Neuronal stem cell (in vitro differentiated cells): ENCODE results near the gene TRIM34.

ENCODE experiments used
- DNase-seq: peaks from one replicate; pipeline ENCODE4 v3.0.0-alpha.2; 2013; ENCODE audit warnings: low spot score
- H2AFZ ChIP-seq: one replicate; pipeline ENCODE4 v1.6.1; 2013; ENCODE audit warnings: mild to moderate bottlenecking, low read length, inconsistent platforms
- H2AK5ac ChIP-seq: 2 replicates; pipeline ENCODE4 v1.6.1; 2013; ENCODE audit warnings: low read depth, mild to moderate bottlenecking, inconsistent platforms, low read length, moderate library complexity, mixed read lengths
- H2BK120ac ChIP-seq: 2 replicates; pipeline ENCODE4 v1.6.1; 2013; ENCODE audit warnings: low read depth, mild to moderate bottlenecking, inconsistent platforms, low read length, moderate library complexity, mixed read lengths
- H2BK12ac ChIP-seq: one replicate; pipeline ENCODE4 v1.6.1; 2013; ENCODE audit warnings: low read length, inconsistent platforms
- H2BK15ac ChIP-seq: 2 replicates; pipeline ENCODE4 v1.6.1; 2013; ENCODE audit warnings: mild to moderate bottlenecking, low read length, inconsistent platforms, mixed read lengths
- H2BK5ac ChIP-seq: one replicate; pipeline ENCODE4 v1.6.1; 2013; ENCODE audit warnings: inconsistent platforms, mild to moderate bottlenecking, low read length, moderate library complexity
- H3K14ac ChIP-seq: one replicate; pipeline ENCODE4 v1.6.1; 2013; ENCODE audit warnings: low read length, inconsistent platforms
- H3K18ac ChIP-seq: 2 replicates; pipeline ENCODE4 v1.6.1; 2013; ENCODE audit warnings: low read length, inconsistent platforms
- H3K23ac ChIP-seq: 2 replicates; pipeline ENCODE4 v1.6.1; 2013; ENCODE audit warnings: low read depth, mild to moderate bottlenecking, mixed read lengths, low read length, inconsistent platforms; ENCODE audit not compliant: poor library complexity
- H3K27ac ChIP-seq: replicated peaks from 3 replicates; pipeline ENCODE4 v1.5.1; 2013; ENCODE audit warnings: low read length, inconsistent platforms
- H3K27me3 ChIP-seq, 3 experiments: 2 replicates each; pipeline ENCODE4 v1.6.1; 2013; ENCODE audit warnings: low read length in 3 of 3, mild to moderate bottlenecking in 2 of 3, inconsistent platforms in 1 of 3, low read depth in 1 of 3, mixed read lengths in 1 of 3, moderate library complexity in 1 of 3; ENCODE audit not compliant: control insufficient read depth in 3 of 3, insufficient read depth in 3 of 3
- H3K36me3 ChIP-seq, 2 donors: replicated peaks in 1 of 2; 2 replicates each; pipeline ENCODE4 v1.6.1; 2013; ENCODE audit warnings: low read length in 2 of 2; ENCODE audit not compliant: control insufficient read depth in 2 of 2, insufficient read depth in 2 of 2
- H3K4ac ChIP-seq: 2 replicates; pipeline ENCODE4 v1.6.1; 2013; ENCODE audit warnings: inconsistent platforms, mild to moderate bottlenecking, low read length, moderate library complexity
- H3K4me1 ChIP-seq, 2 donors: 1 replicate in 1 of 2; 2 replicates in 1 of 2; pipeline ENCODE4 v1.6.1; 2013; ENCODE audit warnings: low read length in 2 of 2, low read depth in 1 of 2; ENCODE audit not compliant: control insufficient read depth in 2 of 2, insufficient read depth in 1 of 2
- H3K4me2 ChIP-seq: one replicate; pipeline ENCODE4 v1.6.1; 2013; ENCODE audit warnings: mild to moderate bottlenecking, low read length, inconsistent platforms; ENCODE audit not compliant: insufficient read depth, poor library complexity, severe bottlenecking
- H3K4me3 ChIP-seq, 2 donors: 2 replicates each; pipeline ENCODE4 v1.5.1; 2013; ENCODE audit warnings: low read length in 2 of 2, mild to moderate bottlenecking in 2 of 2, inconsistent platforms in 1 of 2, moderate library complexity in 1 of 2
- H3K79me1 ChIP-seq: one replicate; pipeline ENCODE4 v1.6.1; 2013; ENCODE audit warnings: low read depth, mild to moderate bottlenecking, inconsistent platforms, low read length, moderate library complexity
- H3K9ac ChIP-seq: one replicate; pipeline ENCODE4 v1.6.1; 2013; ENCODE audit warnings: mild to moderate bottlenecking, low read depth, low read length, inconsistent platforms; ENCODE audit not compliant: poor library complexity
- H3K9me3 ChIP-seq, 2 donors: replicated peaks in 1 of 2; 2 replicates each; pipeline versions ENCODE3 to v1.6.1; 2013; ENCODE audit warnings: low read length in 2 of 2, mild to moderate bottlenecking in 2 of 2, inconsistent platforms in 1 of 2, low read depth in 1 of 2, mixed read lengths in 1 of 2, moderate library complexity in 1 of 2; ENCODE audit not compliant: control insufficient read depth in 2 of 2, insufficient read depth in 1 of 2
- H4K8ac ChIP-seq: one replicate; pipeline ENCODE4 v1.6.1; 2013; ENCODE audit warnings: low read depth, mild to moderate bottlenecking, inconsistent platforms, low read length, moderate library complexity
- H4K91ac ChIP-seq: one replicate; pipeline ENCODE4 v1.6.1; 2013; ENCODE audit warnings: low read length, low read depth, mild to moderate bottlenecking, inconsistent platforms; ENCODE audit not compliant: poor library complexity
- WGBS, 2 donors: extraction: QIAGEN DNeasy Blood & Tissue Kit; methylation state at CpG; one replicate each; pipeline ENCODE4 v1.1.7; 2013; ENCODE audit warnings: missing lambda C conversion rate in 2 of 2, mixed read lengths in 1 of 2; ENCODE audit not compliant: insufficient read length in 2 of 2, insufficient replicate concordance in 1 of 2; ENCODE audit errors: extremely low coverage in 2 of 2; 5-methylcytosine and 5-hydroxymethylcytosine counted together

Gene TRIM34

DNA sequence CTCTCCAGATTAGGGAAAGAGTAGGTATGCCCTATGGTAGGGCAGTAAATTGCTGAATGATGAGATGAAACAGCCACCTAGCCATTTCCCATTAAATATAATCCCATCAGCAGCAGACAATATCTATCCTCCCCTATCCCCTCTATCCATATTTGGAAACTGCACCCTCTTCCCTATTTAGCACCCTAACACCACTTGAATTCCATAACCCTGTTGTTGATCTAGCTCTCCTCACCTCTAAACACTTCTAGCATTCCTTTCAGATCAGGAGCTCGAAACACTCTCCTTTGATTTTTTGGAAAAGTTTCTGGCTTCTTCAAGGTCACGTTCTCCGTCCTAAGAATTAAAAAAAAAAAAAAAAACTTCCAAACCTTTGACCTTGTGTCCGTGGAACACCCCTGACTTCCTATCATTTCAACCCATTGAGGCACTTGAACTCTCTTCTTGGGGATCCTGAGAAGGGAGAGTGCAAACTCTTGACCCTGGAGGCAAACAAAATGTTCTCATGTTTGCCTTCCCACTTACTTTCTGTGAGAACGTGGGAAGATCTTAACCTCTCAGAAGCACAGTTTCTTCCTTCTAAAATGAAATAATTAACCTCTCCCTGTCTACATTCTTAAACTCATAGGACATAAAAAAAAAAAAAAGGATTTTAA, 41.1 kb downstream of the TRIM34 start:
- no peak overlapping the region for H3K4me2 ChIP-seq
- no peak overlapping the region for H4K91ac ChIP-seq
- no peak overlapping the region for H4K8ac ChIP-seq
- H2BK15ac ChIP-seq, result no peak overlapping the region
- no peak overlapping the region for H3K14ac ChIP-seq
- H2BK5ac ChIP-seq, result no peak overlapping the region
- H3K4ac ChIP-seq, result no peak overlapping the region
- no peak overlapping the region for H3K23ac ChIP-seq
- H2BK12ac ChIP-seq, result no peak overlapping the region
- DNase-seq, result no peak
- peaks cover 2 to 86% of the 10 kb centered on the region in 2 donors for H3K36me3 ChIP-seq
- H3K9me3 ChIP-seq, result no peaks in the 10 kb centered on the region
- no CpG with 5 or more reads among the region's 5 CpGs for WGBS, 2 donors
- no peak overlapping the region for H2BK120ac ChIP-seq
- no peak overlapping the region for H3K4me3 ChIP-seq
- no peak overlapping the region for H2AK5ac ChIP-seq
- H3K79me1 ChIP-seq, result peaks cover 1% of the 10 kb centered on the region
- H3K4me1 ChIP-seq, result no peaks in the 10 kb centered on the region
- no peak overlapping the region for H3K27ac ChIP-seq
- no peak overlapping the region for H3K18ac ChIP-seq
- H3K27me3 ChIP-seq, result no peaks in the 10 kb centered on the region
- H3K9ac ChIP-seq, result no peak overlapping the region
- no peak overlapping the region for H2AFZ ChIP-seq

DNA sequence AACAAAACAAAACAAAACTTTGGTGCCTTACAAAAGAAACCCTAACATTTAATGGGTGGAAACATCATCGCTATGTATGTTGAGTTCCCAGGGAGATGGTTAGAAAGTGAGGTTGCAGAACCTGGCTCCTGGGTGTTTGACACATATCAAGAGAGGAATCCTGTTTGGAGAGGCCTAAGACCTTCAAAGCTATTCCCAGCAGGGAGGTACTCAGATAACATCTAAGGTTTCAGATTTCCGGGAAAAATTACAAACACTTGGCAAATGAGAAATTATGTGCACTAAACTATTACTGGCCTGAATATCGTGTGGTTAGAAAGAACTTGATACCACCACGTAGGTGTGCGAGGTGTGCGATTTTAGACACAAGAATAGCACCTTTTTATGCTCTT, 41.6 kb downstream of the TRIM34 start:
- Histone ChIP-seq H3K9ac (no peak overlapping the region), H2BK15ac (no peak overlapping the region), H4K91ac (no peak overlapping the region), H3K36me3 (peaks cover 2 to 89% of the 10 kb centered on the region in 2 donors), H3K4me1 (no peaks in the 10 kb centered on the region), H3K4me2 (no peak overlapping the region), H3K27ac (no peak overlapping the region), H2BK12ac (no peak overlapping the region), H3K27me3 (no peaks in the 10 kb centered on the region), H2AK5ac (no peak overlapping the region), H2AFZ (no peak overlapping the region), H3K18ac (no peak overlapping the region), H2BK120ac (no peak overlapping the region), H3K9me3 (no peaks in the 10 kb centered on the region), H3K4ac (no peak overlapping the region), H3K23ac (no peak overlapping the region), H3K79me1 (peaks cover 2% of the 10 kb centered on the region), H3K4me3 (no peak overlapping the region), H4K8ac (no peak overlapping the region), H2BK5ac (no peak overlapping the region), H3K14ac (no peak overlapping the region)
- DNase-seq, result no peak
- no CpG with 5 or more reads among the region's 6 CpGs for WGBS, 2 donors

DNA sequence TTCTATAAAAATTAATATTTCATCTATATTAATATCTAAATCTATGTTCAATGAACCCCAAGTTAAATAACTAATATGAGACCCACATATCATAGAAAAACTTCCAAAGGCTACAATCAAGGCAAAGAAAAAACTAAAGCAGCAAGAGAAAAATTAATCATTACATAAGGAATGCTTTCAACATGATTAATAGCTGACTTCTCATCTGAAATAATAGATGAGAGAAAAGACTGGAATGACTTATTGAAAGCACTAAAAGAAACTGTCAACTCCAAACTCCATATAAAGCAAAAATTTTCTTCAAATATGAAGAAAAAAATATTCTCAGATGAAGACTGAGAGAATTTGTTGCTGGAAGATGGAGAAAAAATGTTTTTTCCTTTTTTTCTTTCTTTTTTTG, 47.0 kb downstream of the TRIM34 start:
- Histone ChIP-seq H3K14ac (no peak overlapping the region), H3K4me1 (no peaks in the 10 kb centered on the region), H2AFZ (no peak overlapping the region), H3K18ac (no peak overlapping the region), H3K36me3 (peaks cover 0 to 77% of the 10 kb centered on the region in 2 donors), H3K4me2 (no peak overlapping the region), H3K9ac (no peak overlapping the region), H2BK5ac (no peak overlapping the region), H3K9me3 (peaks cover 0 to 8% of the 10 kb centered on the region in 2 donors), H2BK15ac (no peak overlapping the region), H3K27me3 (no peaks in the 10 kb centered on the region), H2BK12ac (no peak overlapping the region), H2AK5ac (no peak overlapping the region), H3K79me1 (peaks cover 2% of the 10 kb centered on the region), H3K4me3 (no peak overlapping the region), H3K27ac (no peak overlapping the region), H2BK120ac (no peak overlapping the region), H4K8ac (no peak overlapping the region), H3K4ac (no peak overlapping the region), H4K91ac (no peak overlapping the region), H3K23ac (no peak overlapping the region)
- DNase-seq, result no peak

DNA sequence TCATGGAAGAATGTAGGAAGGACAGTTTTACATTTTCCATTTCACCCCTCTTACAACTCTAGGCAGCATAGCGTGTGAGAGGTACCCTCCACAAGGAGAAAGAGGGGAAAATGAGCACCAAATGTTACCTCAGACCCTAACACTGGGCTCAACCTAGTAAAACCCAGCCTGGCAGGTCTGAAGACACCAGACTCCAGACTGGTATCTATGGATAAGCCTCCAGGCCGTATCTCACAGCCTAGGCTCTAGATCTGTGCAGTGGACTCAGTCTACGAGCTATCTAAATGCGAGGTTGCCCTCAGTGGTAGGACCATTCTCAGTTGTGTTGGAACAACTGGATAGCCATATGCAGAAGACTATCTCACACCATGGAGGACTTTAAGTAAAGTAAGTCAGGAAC, 49.6 kb downstream of the TRIM34 start:
- Histone ChIP-seq H3K36me3 (peaks cover 9 to 75% of the 10 kb centered on the region in 2 donors), H3K27me3 (no peaks in the 10 kb centered on the region), H4K91ac (no peak overlapping the region), H2BK12ac (no peak overlapping the region), H3K4ac (no peak overlapping the region), H2AK5ac (no peak overlapping the region), H3K18ac (no peak overlapping the region), H3K4me1 (no peaks in the 10 kb centered on the region), H3K9ac (no peak overlapping the region), H2BK5ac (no peak overlapping the region), H3K27ac (no peak overlapping the region), H4K8ac (no peak overlapping the region), H2AFZ (no peak overlapping the region), H3K4me2 (no peak overlapping the region), H3K14ac (no peak overlapping the region), H3K79me1 (peaks cover 2% of the 10 kb centered on the region), H3K23ac (no peak overlapping the region), H2BK15ac (no peak overlapping the region), H3K4me3 (no peak overlapping the region), H3K9me3 (peaks cover 2 to 24% of the 10 kb centered on the region in 2 donors), H2BK120ac (no peak overlapping the region)
- no peak for DNase-seq
- no CpG with 5 or more reads among the region's 4 CpGs for WGBS, 2 donors
